ENCODE data around the gene SHISA9.

DNA sequence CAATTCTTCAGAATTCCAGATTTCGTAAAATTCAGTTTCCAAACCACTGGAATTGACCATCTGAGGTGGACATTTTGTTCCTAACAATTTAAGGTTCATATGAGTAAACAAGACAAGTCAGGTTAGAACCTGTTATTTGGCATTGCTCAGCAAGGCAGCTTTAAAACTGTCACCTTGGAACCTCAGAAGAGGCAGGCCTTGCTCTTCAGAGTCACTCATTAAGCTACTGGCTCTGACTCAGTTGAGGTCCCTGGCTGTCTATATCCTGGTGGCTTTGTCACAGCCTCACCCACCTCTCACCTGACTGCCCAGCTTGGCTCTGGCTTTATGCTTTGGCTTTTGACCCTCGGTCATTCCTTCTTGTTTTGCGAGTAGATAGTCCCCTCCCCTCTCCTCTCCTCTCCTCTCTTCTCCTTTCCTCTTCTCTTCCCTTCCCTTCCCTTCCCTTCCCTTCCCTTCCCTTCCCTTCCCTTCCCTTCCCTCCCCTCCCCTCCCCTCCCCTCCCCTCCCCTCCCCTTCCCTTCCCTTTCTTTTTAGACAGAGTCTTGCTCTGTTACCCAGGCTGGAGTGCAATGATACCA is 238.4 kb downstream of the SHISA9 start:
- TF ChIP-seq ZNF274 (IDR thresholded peaks at IDR 0.05; ENCODE audit: low read depth, low read length): no peak
- no peak for TF ChIP-seq YY1 (IDR thresholded peaks at IDR 0.05; ENCODE audit: insufficient read depth, insufficient read length)
